Stromal cell of bone marrow (primary cell): Measurements from ENCODE around the gene LFNG.
"Not testable (repeated sequence)": the region's sequence is repeated elsewhere in the genome, so short reads cannot be mapped to it uniquely, and the experiment has no call there.

Experiments used
- DNase-seq: peaks from one replicate; pipeline ENCODE4 v3.0.0-alpha.2; 2012; ENCODE audit warnings: low read depth

Gene LFNG

DNA sequence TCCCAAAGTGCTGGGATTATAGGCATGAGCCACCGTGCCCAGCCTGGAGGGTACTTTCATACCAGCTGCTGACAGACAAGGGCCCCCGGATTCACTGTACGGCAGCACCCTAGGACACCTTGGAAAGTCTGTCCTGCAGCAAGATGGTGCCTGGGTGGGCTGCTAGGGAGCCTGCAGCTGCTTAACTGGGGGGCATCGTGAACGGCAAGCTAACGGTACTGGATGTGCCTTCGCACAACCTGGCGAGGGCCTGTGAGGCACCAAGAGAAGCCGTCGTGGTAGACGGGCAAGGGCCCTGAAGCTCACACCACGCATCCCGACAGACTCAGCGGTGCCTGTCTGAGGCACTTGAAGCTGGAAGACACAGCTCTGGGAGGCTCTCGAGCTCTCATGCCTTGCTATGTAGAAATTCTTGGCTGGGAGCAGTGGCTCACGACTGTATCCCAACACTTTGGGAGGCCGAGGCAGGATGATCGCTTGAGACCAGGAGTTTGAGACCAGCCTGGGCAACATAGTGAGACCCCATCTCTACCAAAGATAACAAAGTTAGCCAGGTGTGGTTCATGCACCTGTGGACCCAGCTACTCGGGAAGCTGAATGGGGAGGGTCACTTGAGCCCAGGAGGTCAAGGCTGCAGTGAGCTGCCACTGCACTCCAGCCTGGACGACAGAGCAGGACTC, 26.3 kb downstream of the LFNG start:
- no peak for DNase-seq

DNA sequence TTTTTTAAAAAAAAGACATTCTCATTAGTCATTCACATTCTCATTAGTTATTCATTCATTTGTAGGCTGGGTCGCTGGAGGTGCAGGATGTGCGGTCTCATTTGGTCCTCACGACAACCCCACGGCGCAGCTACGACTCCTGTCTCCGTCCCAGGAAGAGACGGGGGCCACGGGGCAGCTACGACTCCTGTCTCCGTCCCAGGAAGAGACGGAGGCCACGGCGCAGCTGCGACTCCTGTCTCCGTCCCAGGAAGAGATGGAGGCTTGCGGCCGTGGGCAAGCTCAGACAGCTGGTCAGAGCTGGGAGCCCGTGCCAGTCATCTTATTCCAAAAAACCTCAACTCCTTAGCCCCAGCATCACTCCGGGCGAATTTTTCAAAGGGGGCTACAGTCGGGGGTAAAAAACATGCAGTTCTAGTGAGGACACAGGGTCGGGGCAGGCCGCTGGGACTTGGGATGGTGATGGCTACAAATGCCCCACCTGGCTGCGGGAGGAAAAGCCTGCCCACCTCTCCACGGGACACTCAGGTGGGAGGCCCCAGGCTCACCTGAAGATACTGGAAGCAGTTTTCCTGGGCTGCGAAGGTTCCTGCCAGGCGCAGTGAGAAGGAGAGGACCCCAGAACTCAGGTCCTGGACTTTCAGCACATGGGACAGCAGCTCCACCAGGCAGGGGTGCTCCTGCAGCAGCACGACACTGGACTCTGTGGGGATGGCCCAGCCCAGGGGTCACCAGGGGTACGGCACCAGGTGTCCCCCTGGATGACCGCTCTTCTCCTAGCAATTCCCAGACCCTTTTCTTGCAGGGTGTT, 27.4 kb downstream of the LFNG start:
- no peak for DNase-seq

DNA sequence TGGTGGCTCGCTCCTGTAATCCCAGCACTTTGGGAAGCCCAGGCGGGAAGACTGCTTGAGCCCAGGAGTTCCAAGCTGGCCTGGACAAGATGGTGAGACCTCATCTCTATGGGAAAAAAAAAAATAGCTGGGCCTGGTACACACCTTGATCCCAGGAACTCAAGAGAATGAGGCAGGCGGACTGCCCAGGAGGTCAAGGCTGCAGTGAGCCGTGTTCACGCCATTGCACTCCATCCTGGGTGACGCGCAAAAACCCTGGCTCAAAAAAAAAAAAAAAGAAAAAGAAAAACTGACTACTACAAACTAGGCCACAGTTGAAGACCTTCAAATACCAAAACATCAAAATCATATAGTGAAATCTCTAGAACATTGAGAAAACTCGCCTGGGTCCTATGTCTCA, 31.8 kb downstream of the LFNG start:
- DNase-seq, result no peak

DNA sequence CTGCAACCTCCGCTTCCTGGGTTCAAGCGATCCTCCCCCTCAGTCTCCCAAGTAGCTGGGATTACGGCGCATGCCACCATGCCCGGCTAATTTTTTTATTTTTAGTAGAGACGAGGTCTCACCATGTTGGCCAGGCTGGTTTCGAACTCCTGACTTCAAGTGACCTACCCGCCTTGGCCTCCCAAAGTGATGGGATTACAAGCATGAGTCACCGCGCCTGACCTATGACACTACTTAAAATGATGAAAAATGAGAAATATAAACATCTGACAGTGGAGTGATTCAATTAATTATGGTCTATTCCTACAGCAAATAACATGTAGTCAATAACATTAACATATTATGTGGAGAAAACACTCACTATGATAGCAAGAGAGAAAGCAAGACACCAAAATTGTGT, 33.5 kb downstream of the LFNG start:
- no peak for DNase-seq

DNA sequence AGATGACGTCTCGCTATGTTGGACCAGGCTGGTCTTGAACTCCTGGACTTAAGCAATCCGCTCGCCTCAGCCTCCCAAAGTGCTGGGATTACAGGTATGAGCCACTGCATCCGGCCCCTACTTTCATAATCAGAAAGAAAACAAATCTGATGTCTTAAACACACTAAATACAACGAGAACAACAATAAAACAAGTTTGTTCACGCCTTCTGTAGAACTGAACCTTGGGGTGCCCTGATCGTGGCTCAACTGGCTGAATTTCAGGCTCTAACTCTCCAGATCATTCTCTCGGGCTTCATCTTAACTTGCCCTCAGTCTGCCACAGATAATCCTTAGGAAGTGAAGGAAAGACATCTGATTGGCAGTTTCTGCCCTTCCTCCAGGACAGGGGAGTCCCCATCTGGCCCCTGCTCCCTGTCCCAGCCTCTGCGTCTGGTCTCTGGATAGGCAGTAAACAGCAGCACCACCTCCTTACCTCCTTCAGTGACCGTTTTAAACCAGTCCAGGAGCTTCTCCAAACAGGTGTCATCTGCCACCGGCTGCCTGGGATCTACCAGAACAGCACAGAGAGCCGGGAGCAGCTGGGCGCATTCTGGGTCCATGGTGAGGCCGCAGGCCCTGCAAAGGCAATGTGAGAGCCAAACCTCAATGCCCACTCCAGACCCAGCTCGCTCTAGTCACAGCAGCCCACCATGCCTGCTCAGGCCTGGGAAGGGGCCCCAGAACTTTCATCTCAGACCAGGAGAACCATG, 34.4 kb downstream of the LFNG start:
- no peak for DNase-seq

DNA sequence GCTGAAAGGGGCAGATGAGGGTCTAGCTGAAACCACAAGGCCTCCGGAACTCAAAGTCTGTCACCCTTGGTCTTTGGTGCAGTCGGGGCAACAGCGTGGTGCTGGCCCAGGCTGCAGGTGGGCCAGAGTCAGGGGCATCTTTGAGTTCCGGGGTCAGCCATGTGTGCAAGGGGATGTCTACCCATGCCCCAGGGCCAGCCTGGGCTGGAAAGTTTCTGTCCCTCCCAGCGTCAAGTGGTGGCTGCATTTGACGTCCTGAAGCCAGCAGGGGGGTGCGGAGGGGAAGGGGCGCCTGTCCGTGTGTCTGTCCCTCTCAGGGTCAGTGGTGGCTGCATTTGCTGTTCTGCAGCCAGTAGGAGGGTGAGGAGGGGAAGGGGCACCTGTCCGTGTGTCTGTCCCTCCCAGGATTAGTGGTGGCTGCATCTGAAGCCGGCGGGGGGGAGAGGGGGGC, 35.1 kb downstream of the LFNG start:
- no peak for DNase-seq

GRCh38 chr7:2555121-2556052, 35.8 kb downstream of the LFNG start, which contains the start of gene BRAT1:
Gene BRAT1 (minus strand): TSS chr7:2555524. CDS start chr7:2554431, 1,093 bp downstream.
- DNase-seq, result peak; percentile 78

DNA sequence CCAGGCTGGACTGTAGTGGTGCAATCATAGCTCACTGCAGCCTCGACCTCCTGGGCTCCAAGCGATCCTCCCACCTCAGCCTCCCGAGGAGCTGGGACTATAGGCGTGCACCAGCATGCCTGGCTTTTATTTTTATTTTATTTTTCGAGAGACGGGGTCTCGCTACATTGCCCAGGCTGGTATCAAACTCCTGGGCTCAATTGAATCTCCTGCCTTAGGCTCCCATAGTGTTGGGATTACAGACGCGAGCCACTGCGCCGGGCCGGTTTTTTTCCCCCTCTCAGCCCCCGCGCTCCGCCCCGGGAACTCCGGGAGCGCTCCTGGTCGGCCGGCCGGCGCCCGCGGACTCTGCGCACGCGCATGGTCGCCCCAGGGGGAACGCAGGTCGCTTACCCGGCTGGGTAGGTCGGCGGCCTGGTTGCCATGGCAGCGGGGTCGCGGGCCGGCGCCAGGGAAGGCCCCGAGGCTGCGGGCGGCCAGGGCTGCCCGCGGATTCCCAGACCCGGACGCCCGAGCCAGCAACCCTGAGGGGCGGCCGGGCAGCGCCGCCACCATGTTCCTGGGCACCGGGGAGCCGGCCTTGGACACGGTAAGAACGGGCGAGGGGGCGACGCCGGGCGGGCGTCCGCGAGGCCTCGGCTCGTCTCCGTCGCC, 39.2 kb downstream of the LFNG start, which contains the start of gene IQCE:
TSS of gene IQCE (plus strand) at position 351 of the 654 bp plus-strand sequence. CDS start at position 554, 203 bp downstream.
- DNase-seq, result peak; percentile 73

GRCh38 chr7:2559283-2559950, 39.8 kb downstream of the LFNG start:
- DNase-seq, result no peak

DNA sequence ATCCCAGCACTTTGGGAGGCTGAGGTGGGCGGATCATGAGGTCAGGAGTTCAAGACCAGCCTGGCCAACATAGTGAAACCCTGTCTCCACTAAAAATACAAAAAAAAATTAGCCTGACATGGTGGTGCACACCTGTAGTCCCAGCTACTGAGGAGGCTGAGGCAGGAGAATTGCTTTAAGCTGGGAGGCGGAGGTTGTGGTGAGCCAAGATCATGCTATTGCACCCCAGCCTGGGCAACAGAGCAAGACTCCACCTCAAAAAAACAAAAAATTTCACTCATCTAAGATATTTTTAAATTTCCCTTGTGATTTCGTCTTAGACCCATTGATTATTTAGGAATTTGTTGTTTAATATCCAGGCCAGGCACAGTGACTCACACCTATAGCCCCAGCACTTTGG, 44.4 kb downstream of the LFNG start:
- DNase-seq, result not testable (repeated sequence)

DNA sequence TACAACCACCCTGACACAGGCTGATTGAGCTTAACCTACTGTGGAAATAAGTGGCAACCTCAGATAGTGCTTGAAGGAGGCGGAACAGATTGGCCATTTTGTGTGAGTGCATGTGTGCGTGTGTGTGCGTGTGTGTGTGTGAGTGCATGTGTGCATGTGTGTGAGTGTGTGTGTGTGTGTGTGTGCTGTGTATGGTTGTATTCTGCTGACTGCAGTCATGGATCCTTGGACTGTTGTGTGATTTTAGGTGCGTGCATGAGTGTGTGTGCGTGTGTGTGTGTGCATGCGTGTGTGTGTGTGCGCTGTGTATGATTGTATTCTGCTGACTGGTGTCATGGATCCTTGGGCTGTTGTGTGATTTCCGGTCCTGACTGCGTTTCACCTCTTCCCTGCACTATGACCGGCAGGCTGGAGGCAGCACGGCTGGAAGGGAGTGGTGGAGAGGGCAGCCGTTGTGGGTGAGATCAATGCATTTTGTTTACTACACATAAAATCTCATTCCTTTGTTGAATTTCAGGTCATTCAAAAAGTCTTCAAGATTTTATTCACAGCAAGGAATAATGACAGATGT, 45.5 kb downstream of the LFNG start:
- DNase-seq, result no peak

DNA sequence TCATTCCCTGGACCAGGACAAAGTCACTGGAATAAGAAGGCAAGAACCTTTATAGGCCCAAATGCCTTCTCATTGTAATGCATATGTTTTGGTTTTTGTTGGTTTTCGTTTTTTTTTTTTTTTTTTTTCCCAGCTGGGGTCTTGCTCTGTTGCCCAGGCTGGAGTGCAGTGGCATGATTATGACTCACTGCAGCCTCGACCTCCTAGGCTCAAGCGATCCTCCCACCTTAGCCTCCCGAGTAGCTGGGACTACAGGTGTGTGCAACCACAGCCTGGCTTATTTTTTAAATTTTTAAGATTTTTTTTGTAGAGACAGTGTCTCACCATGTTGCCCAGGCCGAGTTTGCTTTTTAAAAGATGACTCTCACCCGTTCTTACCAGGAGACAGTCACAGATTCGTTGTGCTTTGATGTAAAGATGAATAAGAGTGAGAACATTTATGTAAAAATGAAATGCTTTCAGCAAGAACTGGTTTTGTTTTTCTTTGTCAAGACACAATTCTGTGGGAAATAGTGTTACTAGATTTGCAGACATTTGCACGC, 46.8 kb downstream of the LFNG start:
- DNase-seq, result no peak

DNA sequence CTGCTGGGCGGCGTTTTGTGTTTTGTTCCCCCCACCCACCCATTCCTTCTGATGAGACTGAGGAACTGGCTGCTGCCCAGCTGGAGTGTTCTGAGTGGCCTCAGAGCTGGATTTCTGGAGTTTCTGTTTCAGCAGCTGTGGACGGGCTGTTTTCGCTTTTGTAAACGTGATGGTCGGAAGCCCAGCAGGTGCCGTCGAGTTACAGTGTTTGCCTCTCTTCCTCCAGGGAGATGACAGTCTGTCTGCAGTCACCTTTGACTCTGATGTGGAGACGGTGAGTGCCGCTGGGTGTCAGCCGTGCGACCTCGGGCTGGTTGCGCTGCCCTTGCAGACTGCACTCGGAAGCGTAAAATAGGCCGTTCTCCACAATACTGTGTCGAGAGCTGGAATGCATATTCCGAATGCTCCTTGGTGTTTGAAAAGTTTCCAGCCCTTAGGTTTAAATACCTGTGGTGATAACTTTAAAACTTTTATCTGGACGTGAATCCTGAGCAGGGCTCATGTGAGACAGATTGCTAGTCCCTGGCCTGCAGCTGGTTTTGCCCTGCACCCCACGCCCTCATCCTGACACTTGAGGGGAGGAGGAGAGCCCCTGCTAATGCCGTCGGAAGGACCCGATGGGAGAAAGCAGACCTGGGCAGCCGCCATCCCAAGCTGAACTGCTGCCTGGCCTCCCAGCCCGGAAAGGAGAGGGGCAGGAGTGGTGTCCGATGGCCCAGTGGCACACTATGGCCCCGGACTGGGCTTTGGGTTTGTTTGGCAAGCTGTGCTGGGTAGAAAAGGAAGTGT, 47.5 kb downstream of the LFNG start:
- DNase-seq, result no peak

DNA sequence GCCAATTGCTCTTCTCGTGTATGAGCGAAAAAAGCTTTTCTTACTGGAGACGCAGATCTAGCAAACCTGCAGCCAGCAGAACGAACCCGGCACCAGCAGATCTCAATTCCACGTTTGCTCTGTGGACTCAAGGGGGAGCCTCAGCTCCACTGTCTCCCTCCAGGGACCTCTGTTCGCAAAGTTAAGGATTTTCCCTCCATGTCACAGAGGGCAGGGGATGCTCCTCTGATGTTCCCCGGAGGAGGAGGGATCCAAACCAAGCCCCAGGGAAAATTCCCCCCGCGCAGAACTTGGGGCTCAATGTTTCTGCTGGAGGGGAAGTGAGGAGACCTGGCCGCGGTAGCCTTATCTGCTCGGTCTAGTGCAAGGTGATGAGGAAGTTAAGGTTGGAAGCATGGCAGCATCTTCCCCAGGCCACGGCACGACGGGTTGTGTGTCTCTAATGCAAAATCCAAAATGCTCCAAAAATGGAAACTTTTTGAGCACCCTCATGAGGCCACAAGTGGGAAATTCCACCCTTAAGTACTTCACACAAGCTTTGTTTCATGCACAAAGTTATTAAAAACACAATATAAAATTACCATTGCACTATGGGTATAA, 48.2 kb downstream of the LFNG start:
- DNase-seq, result no peak

DNA sequence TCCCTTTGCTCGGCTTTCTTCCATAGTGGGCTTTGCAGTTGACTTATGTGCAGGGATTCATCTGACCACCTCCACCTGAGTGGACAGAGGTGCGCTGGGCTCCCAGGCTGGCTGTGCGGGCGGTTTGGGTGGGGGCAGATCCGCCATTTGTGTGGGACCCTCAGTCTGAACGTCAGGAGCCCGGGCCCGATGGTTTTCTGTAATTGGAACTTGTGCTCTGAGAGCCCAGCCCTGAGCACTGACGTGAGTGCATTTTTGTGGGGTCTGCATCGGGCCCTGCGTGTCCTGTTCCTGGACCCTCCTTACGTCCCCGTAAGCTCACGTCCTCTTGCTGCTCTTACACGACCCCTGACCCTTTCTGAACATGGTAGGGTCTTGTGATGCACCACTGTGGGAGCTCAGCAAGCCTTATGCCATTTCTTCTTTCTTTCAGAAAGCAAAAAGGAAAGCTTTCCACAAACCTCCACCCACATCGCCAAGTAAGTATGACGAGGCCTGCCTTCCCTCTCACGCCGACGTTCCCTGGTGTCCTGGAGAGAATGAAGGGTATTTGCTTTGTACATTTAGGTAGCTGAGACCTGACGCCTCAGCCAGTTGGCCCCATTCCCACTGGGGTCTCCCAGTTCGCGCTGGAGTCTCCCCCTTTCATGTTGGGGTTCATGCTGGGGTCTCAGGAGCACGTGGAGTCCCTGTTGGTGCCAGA, 49.1 kb downstream of the LFNG start:
- DNase-seq, result no peak

- no peak for DNase-seq
These were observed 49.8 kb downstream of the LFNG start for GRCh38 chr7:2569421-2569820.

GRCh38 chr7:2570021-2570420, 50.4 kb downstream of the LFNG start:
- DNase-seq, result no peak

- DNase-seq, result no peak
These were observed 51.8 kb downstream of the LFNG start for GRCh38 chr7:2571409-2571808.
